Adrenal gland (tissue), 5 donors: ENCODE results near the gene ICAM2.

Source experiments
- CTCF ChIP-seq, 6 experiments: fragments of 450-650 bp in 4 of 6; fragments of 200-600 bp in 2 of 6; sonication (generic) in 1 of 6; IDR thresholded peaks; 1 replicate in 5 of 6; 2 replicates in 1 of 6; pipeline versions ENCODE4 v1.5.1 to v1.8.0; 2016 to 2021; ENCODE audit warnings: antibody characterized with exemption in 6 of 6, mild to moderate bottlenecking in 2 of 6, moderate library complexity in 1 of 6
- POLR2A ChIP-seq, 2 donors: fragments of 450-650 bp; IDR thresholded peaks; one replicate each; pipeline ENCODE4 v1.6.1; 2017; ENCODE audit warnings: antibody characterized with exemption in 2 of 2, mild to moderate bottlenecking in 2 of 2, moderate library complexity in 1 of 2
- donor health status: DM: no; HTN: no; CAD: no.

- TF ChIP-seq CTCF (IDR thresholded peaks at IDR 0.05) (no peak), POLR2A (IDR thresholded peaks at IDR 0.05) (no peak)
Observed at GRCh38 chr17:64004903-64005733, 15.3 kb downstream of the ICAM2 start.
